IPS-15b (cell line): ENCODE measurements around the gene IGFL4.
A peak's percentile ranks its signal among the peaks of the same experiment; 100 is the strongest.

Experiments
- H3K27me3 ChIP-seq: one replicate; pipeline ENCODE4 v1.6.1; 2013; ENCODE audit warnings: low read length; ENCODE audit not compliant: control insufficient read depth, insufficient read depth
- H3K36me3 ChIP-seq: one replicate; pipeline ENCODE4 v1.6.1; 2013; ENCODE audit warnings: low read length; ENCODE audit not compliant: control insufficient read depth, insufficient read depth
- H3K4me1 ChIP-seq: one replicate; pipeline ENCODE4 v1.6.1; 2013; ENCODE audit warnings: mild to moderate bottlenecking, low read length; ENCODE audit not compliant: control insufficient read depth, insufficient read depth
- H3K4me3 ChIP-seq: one replicate; pipeline ENCODE4 v1.5.1; 2013; ENCODE audit warnings: low read depth, low read length
- H3K9ac ChIP-seq: one replicate; pipeline ENCODE4 v1.6.1; 2013; ENCODE audit warnings: low read depth, mild to moderate bottlenecking, low read length
- H3K9me3 ChIP-seq: one replicate; pipeline ENCODE4 v1.6.1; 2013; ENCODE audit warnings: mild to moderate bottlenecking, low read length; ENCODE audit not compliant: control insufficient read depth, insufficient read depth

Gene IGFL4

DNA sequence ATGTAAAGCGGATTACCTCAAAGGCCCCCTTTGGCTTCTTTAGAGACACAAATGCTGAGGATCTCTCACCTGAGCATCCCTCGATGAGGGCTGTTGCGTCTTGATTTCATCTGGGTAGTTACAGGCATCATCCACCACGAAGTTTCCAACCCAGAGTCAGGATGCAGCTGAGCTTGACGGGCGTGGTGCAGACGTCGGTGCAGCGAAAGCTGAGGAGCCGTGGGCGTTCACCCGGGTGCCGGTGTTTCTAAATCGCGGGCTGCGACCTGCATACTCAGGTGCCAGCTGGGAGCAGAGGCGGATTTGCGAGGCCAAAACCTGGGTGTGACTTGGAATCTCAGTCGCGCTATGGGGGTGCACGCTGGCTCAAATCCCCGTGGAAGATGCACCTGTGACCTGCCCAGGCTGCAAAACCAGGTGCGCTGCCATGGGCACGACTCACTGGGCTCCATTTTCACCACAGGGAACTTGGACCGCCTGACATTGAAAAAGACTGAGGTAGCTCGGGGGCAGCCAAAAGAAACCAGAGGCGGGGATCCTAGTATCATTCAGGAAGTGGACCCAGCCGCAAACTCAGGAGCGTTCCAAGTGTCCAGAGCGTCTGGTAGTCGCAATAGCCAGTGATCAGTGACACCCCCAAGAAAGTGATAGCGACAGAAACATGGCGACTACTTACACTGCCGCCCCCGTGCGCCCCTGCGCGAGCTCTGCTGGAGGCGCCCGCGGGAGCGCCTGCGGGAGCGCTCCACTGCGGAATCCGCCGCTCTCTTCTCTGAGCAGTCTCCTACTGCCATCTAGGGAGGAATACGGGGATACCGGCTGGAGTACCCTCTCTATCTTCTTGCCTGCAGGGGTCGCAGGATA, 36.4 kb upstream of the IGFL4 start:
- Histone ChIP-seq H3K4me3 (peak overlapping the region; percentile 79), H3K36me3 (no peaks in the 10 kb centered on the region), H3K9me3 (no peaks in the 10 kb centered on the region), H3K4me1 (peaks cover 3% of the 10 kb centered on the region), H3K9ac (no peak overlapping the region), H3K27me3 (peaks cover 27% of the 10 kb centered on the region)

DNA sequence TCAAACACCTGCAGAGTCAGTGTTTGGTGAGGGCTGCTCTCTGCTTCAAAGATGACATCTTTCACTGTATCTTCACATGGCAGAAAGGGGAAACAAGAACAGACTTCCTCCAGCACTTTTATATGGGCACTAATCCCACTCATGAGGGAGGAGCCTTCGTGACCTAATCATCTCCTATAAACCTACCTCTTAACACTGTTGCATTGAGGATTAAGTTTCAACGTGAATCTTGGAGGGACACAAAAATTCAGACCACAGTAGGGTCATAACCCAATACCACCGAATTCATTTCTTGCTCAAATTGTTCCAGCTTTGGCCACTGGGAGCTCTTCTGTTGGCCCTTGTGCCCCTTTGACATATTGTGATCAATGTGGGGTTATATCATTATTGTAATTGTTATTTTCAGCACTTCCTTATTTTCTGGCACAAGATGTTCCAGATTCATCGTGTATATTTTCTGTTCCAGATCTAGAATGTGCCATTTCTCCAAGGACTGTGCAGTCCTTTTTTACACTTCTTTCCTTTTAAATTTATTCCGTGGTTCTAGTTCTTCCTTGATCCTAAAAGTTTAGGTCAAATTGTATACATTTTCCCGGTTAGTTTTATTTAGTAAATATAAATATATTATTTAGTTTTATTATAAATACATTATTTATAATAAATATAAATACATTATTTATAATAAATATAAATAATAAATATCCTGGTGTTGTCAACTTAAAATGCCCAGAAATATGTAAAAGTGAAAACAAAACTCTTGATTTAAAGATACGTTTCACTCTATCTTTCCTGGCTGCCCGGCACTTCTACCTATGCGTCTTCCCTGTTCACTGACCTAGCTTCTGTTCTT, 35.5 kb upstream of the IGFL4 start:
- no peaks in the 10 kb centered on the region for H3K9me3 ChIP-seq
- H3K4me3 ChIP-seq = peak overlapping the region; percentile 79
- H3K9ac ChIP-seq = no peak overlapping the region
- H3K36me3 ChIP-seq = no peaks in the 10 kb centered on the region
- peaks cover 3% of the 10 kb centered on the region for H3K4me1 ChIP-seq
- peaks cover 31% of the 10 kb centered on the region for H3K27me3 ChIP-seq

GRCh38 chr19:46073268-46073922, 32.6 kb upstream of the IGFL4 start:
- Histone ChIP-seq H3K4me1 (peaks cover 3% of the 10 kb centered on the region), H3K27me3 (peaks cover 30% of the 10 kb centered on the region), H3K9me3 (no peaks in the 10 kb centered on the region), H3K9ac (no peak overlapping the region), H3K36me3 (no peaks in the 10 kb centered on the region), H3K4me3 (no peak overlapping the region)

- no peak overlapping the region for H3K9ac ChIP-seq
- no peaks in the 10 kb centered on the region for H3K4me1 ChIP-seq
- no peak overlapping the region for H3K4me3 ChIP-seq
- no peaks in the 10 kb centered on the region for H3K9me3 ChIP-seq
- H3K36me3 ChIP-seq = no peaks in the 10 kb centered on the region
- H3K27me3 ChIP-seq = peaks cover 14% of the 10 kb centered on the region
These were observed 29.1 kb upstream of the IGFL4 start for GRCh38 chr19:46069806-46070341.

- Histone ChIP-seq H3K4me3 (no peak overlapping the region), H3K9me3 (no peaks in the 10 kb centered on the region), H3K36me3 (no peaks in the 10 kb centered on the region), H3K4me1 (no peaks in the 10 kb centered on the region), H3K9ac (no peak overlapping the region), H3K27me3 (peaks cover 12% of the 10 kb centered on the region)
These were observed 27.8 kb upstream of the IGFL4 start for GRCh38 chr19:46068345-46069258.

DNA sequence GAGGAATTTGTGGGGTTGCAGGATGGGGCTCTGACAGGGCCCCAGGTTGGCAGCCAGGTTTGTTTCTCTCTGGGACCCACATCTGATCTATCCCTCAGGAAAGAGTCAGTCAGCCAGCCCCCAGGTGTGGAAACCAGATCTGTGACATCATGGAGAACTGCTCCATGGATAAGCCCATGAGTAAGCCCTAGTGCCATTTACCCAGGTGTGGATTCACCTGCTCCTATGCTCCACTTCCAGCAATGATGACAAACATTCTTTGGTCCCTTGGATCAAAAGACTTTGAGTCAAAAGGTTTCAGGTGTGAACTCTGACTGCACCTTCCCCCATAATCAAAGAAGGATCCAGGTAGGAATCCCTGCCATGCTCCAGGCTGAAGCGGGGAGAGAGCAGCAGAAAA, 26.9 kb upstream of the IGFL4 start:
- Histone ChIP-seq H3K9ac (no peak overlapping the region), H3K4me1 (no peaks in the 10 kb centered on the region), H3K4me3 (no peak overlapping the region), H3K27me3 (peaks cover 12% of the 10 kb centered on the region), H3K9me3 (no peaks in the 10 kb centered on the region), H3K36me3 (no peaks in the 10 kb centered on the region)

DNA sequence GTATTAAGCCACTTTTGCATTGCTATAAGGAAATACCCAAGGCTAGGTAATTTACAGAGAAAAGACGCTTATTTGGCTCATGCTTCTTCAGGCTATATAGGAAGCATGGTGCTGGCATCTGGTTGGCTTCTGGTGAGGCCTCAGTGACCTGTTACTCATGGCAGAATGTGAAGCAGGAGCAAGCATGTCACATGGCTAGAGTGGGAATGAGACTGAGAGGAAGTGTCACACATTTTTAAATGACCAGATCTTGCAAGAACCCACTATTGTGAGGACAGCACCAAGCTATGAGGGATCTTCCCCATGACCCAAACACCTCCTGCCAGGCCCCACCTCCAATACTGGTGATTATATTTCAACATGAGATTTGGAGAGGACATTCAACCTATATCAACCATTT, 25.7 kb upstream of the IGFL4 start:
- no peak overlapping the region for H3K4me3 ChIP-seq
- H3K36me3 ChIP-seq = no peaks in the 10 kb centered on the region
- no peaks in the 10 kb centered on the region for H3K4me1 ChIP-seq
- peaks cover 7% of the 10 kb centered on the region for H3K27me3 ChIP-seq
- no peak overlapping the region for H3K9ac ChIP-seq
- H3K9me3 ChIP-seq = no peaks in the 10 kb centered on the region

GRCh38 chr19:46065486-46066071, 24.8 kb upstream of the IGFL4 start:
- Histone ChIP-seq H3K9me3 (no peaks in the 10 kb centered on the region), H3K4me3 (no peak overlapping the region), H3K4me1 (no peaks in the 10 kb centered on the region), H3K9ac (no peak overlapping the region), H3K27me3 (peaks cover 7% of the 10 kb centered on the region), H3K36me3 (no peaks in the 10 kb centered on the region)

DNA sequence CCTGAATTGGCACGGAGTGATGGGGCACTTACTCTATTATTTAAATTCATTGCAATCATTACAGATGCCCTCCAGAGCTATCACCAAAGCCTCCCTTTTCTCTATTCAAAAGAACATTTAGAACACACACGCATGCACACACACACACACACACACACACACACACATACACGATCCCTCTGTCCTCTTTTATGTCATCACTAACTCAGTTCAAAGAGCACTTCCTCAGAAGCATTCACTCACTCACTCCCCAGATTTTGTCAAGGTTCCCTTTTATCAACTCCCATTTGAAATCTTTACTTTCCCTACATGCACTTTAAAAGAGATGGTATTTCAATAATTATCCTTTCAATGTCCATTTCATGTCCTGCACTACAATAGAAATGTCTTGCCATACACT, 22.4 kb upstream of the IGFL4 start:
- no peak overlapping the region for H3K4me3 ChIP-seq
- peaks cover 4% of the 10 kb centered on the region for H3K27me3 ChIP-seq
- no peak overlapping the region for H3K9ac ChIP-seq
- H3K36me3 ChIP-seq = no peaks in the 10 kb centered on the region
- H3K4me1 ChIP-seq = no peaks in the 10 kb centered on the region
- no peaks in the 10 kb centered on the region for H3K9me3 ChIP-seq

DNA sequence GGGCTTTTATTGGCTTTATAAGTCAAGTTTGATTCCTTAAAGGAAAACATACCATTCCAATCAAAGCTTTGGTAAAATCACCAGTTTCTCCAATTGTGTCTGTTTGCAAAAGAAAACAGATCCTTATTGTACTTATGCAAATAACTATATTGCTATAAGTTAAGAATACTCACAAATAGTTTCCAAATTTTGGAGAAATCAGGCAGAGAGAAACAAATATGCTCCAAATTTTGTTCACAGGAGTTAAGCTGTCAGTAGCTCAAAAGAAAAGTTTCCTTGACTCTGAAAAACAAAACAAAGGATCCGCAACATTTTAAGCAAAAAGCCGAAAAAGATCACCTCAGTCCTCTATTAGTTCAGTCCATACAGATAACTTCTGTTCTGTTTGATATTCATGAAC, 19.2 kb upstream of the IGFL4 start:
- Histone ChIP-seq H3K27me3 (no peaks in the 10 kb centered on the region), H3K9ac (no peak overlapping the region), H3K9me3 (no peaks in the 10 kb centered on the region), H3K4me1 (no peaks in the 10 kb centered on the region), H3K4me3 (no peak overlapping the region), H3K36me3 (no peaks in the 10 kb centered on the region)
